Measurements from ENCODE around the gene DGUOK. TPM values are rescaled to one million over a fixed set of nuclear protein-coding genes. Genes with fewer than 3 reads are reported as not detected.

DGUOK gene
- total and polyA plus RNA-seq, 2 experiments from 2014 or later = 68.4 to 287 TPM

DNA sequence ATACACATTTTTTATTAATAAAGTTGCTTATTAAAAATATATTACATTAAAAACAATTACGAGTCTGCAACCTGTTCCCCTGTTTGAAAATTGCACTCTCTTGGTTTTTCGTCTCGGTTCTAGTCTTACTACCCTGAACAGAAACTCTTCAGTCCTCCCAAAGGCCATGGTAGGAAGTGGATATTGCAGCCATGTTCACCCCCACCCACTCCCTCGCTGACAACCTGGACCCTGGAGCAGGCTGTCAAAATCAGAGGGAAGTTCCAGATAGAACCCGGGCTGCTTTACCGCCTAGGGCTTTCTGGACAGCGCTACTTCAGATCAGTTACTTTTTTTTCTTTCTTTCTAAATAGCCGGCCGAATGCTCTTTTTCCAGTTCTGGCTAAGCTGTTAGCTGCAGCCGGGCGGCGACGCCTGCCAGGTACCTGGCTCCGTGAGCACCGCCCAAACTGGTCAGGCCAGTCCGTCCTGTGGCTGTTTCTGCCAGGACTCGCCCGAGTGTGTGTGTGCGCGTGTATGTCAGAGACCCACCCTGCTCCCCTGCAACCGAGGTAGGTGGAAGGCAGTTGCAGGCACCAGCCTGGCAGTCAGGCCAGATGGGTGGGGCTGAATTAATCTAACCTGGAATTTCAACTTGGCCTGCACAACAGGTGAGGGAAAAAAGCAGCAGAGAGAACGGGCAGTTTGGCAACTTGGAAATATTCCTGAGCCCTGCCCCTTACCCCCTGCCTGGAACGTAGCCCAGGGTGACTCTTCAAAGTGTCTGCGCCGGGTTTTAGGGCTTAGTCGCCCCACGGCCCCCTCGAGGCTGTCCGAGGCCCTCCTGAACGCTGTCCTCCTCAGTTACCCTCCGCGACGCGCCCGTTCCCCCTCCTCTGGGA lies 56.9 kb downstream of the DGUOK start:
- Histone ChIP-seq H3K27me3 (ENCODE audit: insufficient read depth) (peaks cover 59% of the 10 kb centered on the region), H3K4me2 (peak overlapping the region; percentile 97), H3K9me2 (ENCODE audit: insufficient read depth) (no peaks in the 10 kb centered on the region), H4K20me1 (replicated peaks; ENCODE audit: insufficient read depth) (peaks cover 13% of the 10 kb centered on the region; the same call in 1 of the 2 replicates), H2AFZ (peak overlapping the region; percentile 63; the same call in 1 of the 2 replicates), H3K4me3 (peak overlapping the region; percentile 80), H3K36me3 (ENCODE audit: insufficient read depth) (no peaks in the 10 kb centered on the region; the same call in 1 of the 2 replicates), H3K27ac (ENCODE audit: low read depth) (no peak overlapping the region), H3K79me2 (replicated peaks; ENCODE audit: insufficient read depth) (peaks cover 27% of the 10 kb centered on the region), H3F3A (replicated peaks; ENCODE audit: low read depth) (peaks cover 28% of the 10 kb centered on the region), H3K4me1 (ENCODE audit: insufficient read depth) (peaks cover 61% of the 10 kb centered on the region)
- peak; percentile 34 for ATAC-seq
- no peaks in the 10 kb centered on the region for H3K9me3 Mint-ChIP-seq
- TF ChIP-seq POLR2AphosphoS5 (IDR thresholded peaks at IDR 0.05; ENCODE audit: low read depth) (no peak), EZH2 (IDR thresholded peaks at IDR 0.05; ENCODE audit: low read depth, unreplicated experiment) (peak; percentile 41)
- DNase-seq (ENCODE audit: low spot score) = peak; percentile 77
- peaks cover 21% of the 10 kb centered on the region for H3K36me3 Mint-ChIP-seq (ENCODE audit: low read depth)
- peaks cover 61% of the 10 kb centered on the region for H3K27me3 Mint-ChIP-seq (ENCODE audit: insufficient read depth, low read depth, poor library complexity)
- H3K4me1 Mint-ChIP-seq = peaks cover 70% of the 10 kb centered on the region
- H3K4me3 Mint-ChIP-seq = peak overlapping the region; percentile 81
- peak overlapping the region; percentile 65 for H3K27ac Mint-ChIP-seq

GRCh38 chr2:73984203-73984921 lies 57.7 kb downstream of the DGUOK start, which contains the start of gene TET3:
TET3 (plus strand) TSS chr2:73984910; CDS start chr2:73986404, 1,494 bp downstream.
- DNase-seq (ENCODE audit: low spot score) (peak; percentile 58), ATAC-seq (peak; percentile 6)
- no peaks in the 10 kb centered on the region; the same call in 1 of the 2 replicates for H3K36me3 ChIP-seq (ENCODE audit: insufficient read depth)
- peak within 1 kb of the TSS; percentile 72 for H2AFZ ChIP-seq
- H3K4me3 ChIP-seq = peak within 1 kb of the TSS; percentile 80
- peaks cover 21% of the 10 kb centered on the region for H3K36me3 Mint-ChIP-seq (ENCODE audit: low read depth)
- peaks cover 60% of the 10 kb centered on the region for H3K27me3 Mint-ChIP-seq (ENCODE audit: insufficient read depth, low read depth, poor library complexity)
- H3K4me1 ChIP-seq (ENCODE audit: insufficient read depth) = peaks cover 64% of the 10 kb centered on the region
- TF ChIP-seq STAT1 (IDR thresholded peaks at IDR 0.05; ENCODE audit: unreplicated experiment) = no peak
- TF ChIP-seq, protein P1, sequence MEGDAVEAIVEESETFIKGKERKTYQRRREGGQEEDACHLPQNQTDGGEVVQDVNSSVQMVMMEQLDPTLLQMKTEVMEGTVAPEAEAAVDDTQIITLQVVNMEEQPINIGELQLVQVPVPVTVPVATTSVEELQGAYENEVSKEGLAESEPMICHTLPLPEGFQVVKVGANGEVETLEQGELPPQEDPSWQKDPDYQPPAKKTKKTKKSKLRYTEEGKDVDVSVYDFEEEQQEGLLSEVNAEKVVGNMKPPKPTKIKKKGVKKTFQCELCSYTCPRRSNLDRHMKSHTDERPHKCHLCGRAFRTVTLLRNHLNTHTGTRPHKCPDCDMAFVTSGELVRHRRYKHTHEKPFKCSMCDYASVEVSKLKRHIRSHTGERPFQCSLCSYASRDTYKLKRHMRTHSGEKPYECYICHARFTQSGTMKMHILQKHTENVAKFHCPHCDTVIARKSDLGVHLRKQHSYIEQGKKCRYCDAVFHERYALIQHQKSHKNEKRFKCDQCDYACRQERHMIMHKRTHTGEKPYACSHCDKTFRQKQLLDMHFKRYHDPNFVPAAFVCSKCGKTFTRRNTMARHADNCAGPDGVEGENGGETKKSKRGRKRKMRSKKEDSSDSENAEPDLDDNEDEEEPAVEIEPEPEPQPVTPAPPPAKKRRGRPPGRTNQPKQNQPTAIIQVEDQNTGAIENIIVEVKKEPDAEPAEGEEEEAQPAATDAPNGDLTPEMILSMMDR (conservative IDR thresholded peaks at IDR 0.05; ENCODE audit: low read depth in 2 of 2) = no peak
- peak; percentile 33; the same call in 1 of the 2 replicates for TF ChIP-seq POLR2AphosphoS5 (IDR thresholded peaks at IDR 0.05; ENCODE audit: low read depth)
- no peaks in the 10 kb centered on the region for H3K9me3 Mint-ChIP-seq
- peaks cover 71% of the 10 kb centered on the region for H3K4me1 Mint-ChIP-seq
- H3K27me3 ChIP-seq (ENCODE audit: insufficient read depth) = peaks cover 56% of the 10 kb centered on the region
- H3K9me2 ChIP-seq (ENCODE audit: insufficient read depth) = no peaks in the 10 kb centered on the region
- peak within 1 kb of the TSS; percentile 81 for H3K4me3 Mint-ChIP-seq
- H3K27ac ChIP-seq (ENCODE audit: low read depth) = 0 out of 2 replicates have a peak within 1 kb of the TSS, but pooled peaks have one; percentile 26
- H3K79me2 ChIP-seq (replicated peaks; ENCODE audit: insufficient read depth) = peaks cover 35% of the 10 kb centered on the region
- H4K20me1 ChIP-seq (replicated peaks; ENCODE audit: insufficient read depth) = peaks cover 14% of the 10 kb centered on the region; the same call in 1 of the 2 replicates
- peaks cover 28% of the 10 kb centered on the region for H3F3A ChIP-seq (replicated peaks; ENCODE audit: low read depth)
- H3K4me2 ChIP-seq = peak within 1 kb of the TSS; percentile 97
- peak within 1 kb of the TSS; percentile 90 for H3K27ac Mint-ChIP-seq

- Histone ChIP-seq H3K27me3 (ENCODE audit: insufficient read depth) (peaks cover 50% of the 10 kb centered on the region), H3K4me1 (ENCODE audit: insufficient read depth) (peaks cover 60% of the 10 kb centered on the region), H2AFZ (no peak overlapping the region), H3K79me2 (replicated peaks; ENCODE audit: insufficient read depth) (peaks cover 41% of the 10 kb centered on the region), H3K36me3 (ENCODE audit: insufficient read depth) (peaks cover under 1% of the 10 kb centered on the region; the same call in 1 of the 2 replicates), H3K4me3 (peak overlapping the region; percentile 80; the same call in 1 of the 2 replicates), H3K9me2 (ENCODE audit: insufficient read depth) (no peaks in the 10 kb centered on the region), H4K20me1 (replicated peaks; ENCODE audit: insufficient read depth) (peaks cover 20% of the 10 kb centered on the region), H3K4me2 (no peak overlapping the region), H3K27ac (ENCODE audit: low read depth) (no peak overlapping the region), H3F3A (replicated peaks; ENCODE audit: low read depth) (peaks cover 28% of the 10 kb centered on the region)
- H3K4me1 Mint-ChIP-seq = peaks cover 68% of the 10 kb centered on the region
- ATAC-seq (no peak), DNase-seq (ENCODE audit: low spot score) (peak; percentile 50)
- no peak overlapping the region for H3K4me3 Mint-ChIP-seq
- H3K9me3 Mint-ChIP-seq = no peaks in the 10 kb centered on the region
- H3K36me3 Mint-ChIP-seq (ENCODE audit: low read depth) = peaks cover 27% of the 10 kb centered on the region
- peaks cover 57% of the 10 kb centered on the region for H3K27me3 Mint-ChIP-seq (ENCODE audit: insufficient read depth, low read depth, poor library complexity)
- H3K27ac Mint-ChIP-seq = no peak overlapping the region
- TF ChIP-seq NANOG (IDR thresholded peaks at IDR 0.05; ENCODE audit: borderline replicate concordance) (no peak), EZH2 (IDR thresholded peaks at IDR 0.05; ENCODE audit: low read depth, unreplicated experiment) (no peak), EZH2phosphoT487 (IDR thresholded peaks at IDR 0.05; ENCODE audit: unreplicated experiment) (no peak), JUNB (IDR thresholded peaks at IDR 0.05; ENCODE audit: unreplicated experiment) (no peak), ZNF331 (CRISPR knock-in tag; IDR thresholded peaks at IDR 0.05; ENCODE audit: low read depth) (no peak)
- TF ChIP-seq, protein P2, sequence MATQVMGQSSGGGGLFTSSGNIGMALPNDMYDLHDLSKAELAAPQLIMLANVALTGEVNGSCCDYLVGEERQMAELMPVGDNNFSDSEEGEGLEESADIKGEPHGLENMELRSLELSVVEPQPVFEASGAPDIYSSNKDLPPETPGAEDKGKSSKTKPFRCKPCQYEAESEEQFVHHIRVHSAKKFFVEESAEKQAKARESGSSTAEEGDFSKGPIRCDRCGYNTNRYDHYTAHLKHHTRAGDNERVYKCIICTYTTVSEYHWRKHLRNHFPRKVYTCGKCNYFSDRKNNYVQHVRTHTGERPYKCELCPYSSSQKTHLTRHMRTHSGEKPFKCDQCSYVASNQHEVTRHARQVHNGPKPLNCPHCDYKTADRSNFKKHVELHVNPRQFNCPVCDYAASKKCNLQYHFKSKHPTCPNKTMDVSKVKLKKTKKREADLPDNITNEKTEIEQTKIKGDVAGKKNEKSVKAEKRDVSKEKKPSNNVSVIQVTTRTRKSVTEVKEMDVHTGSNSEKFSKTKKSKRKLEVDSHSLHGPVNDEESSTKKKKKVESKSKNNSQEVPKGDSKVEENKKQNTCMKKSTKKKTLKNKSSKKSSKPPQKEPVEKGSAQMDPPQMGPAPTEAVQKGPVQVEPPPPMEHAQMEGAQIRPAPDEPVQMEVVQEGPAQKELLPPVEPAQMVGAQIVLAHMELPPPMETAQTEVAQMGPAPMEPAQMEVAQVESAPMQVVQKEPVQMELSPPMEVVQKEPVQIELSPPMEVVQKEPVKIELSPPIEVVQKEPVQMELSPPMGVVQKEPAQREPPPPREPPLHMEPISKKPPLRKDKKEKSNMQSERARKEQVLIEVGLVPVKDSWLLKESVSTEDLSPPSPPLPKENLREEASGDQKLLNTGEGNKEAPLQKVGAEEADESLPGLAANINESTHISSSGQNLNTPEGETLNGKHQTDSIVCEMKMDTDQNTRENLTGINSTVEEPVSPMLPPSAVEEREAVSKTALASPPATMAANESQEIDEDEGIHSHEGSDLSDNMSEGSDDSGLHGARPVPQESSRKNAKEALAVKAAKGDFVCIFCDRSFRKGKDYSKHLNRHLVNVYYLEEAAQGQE (IDR thresholded peaks at IDR 0.05; ENCODE audit: unreplicated experiment) = no peak
Measured at GRCh38 chr2:73984922-73985307, 58.2 kb downstream of the DGUOK start.

Measured in GM23338 (cell line).